GM21381 (cell line): ENCODE measurements around the gene PLEKHH3.
A peak's percentile ranks its signal among the peaks of the same experiment; 100 is the strongest.
"Not testable (repeated sequence)": the region's sequence is repeated elsewhere in the genome, so short reads cannot be mapped to it uniquely, and the experiment has no call there.

ENCODE experiments used
- ATAC-seq: cut with Tn5 transposase; IDR thresholded peaks from one replicate; pipeline ENCODE4 v1.9.1; 2021; ENCODE audit warnings: mild to moderate bottlenecking, moderate library complexity; ENCODE audit not compliant: unreplicated experiment

The PLEKHH3 gene

GRCh38 chr17:42639525-42640113, 37.2 kb downstream of the PLEKHH3 start:
- ATAC-seq: no peak

- ATAC-seq: no peak
Measured at GRCh38 chr17:42632949-42633444, 43.8 kb downstream of the PLEKHH3 start.

- no peak for ATAC-seq
Measured at GRCh38 chr17:42629411-42630009, 47.3 kb downstream of the PLEKHH3 start.

- ATAC-seq: not testable (repeated sequence)
Measured at GRCh38 chr17:42627032-42627764, 49.6 kb downstream of the PLEKHH3 start.

- ATAC-seq: no peak
Measured at GRCh38 chr17:42623732-42624596, 52.8 kb downstream of the PLEKHH3 start.

- no peak for ATAC-seq
Measured at GRCh38 chr17:42623271-42623670, 53.5 kb downstream of the PLEKHH3 start.

GRCh38 chr17:42621987-42622386, 54.8 kb downstream of the PLEKHH3 start:
- ATAC-seq: not testable (repeated sequence)

- peak; percentile 82 for ATAC-seq
Measured at GRCh38 chr17:42618442-42619150, 58.2 kb downstream of the PLEKHH3 start.

GRCh38 chr17:42617956-42618431, 58.8 kb downstream of the PLEKHH3 start:
- ATAC-seq: peak; percentile 24
